CD4-positive, alpha-beta T cell (primary cell): ENCODE results near the gene ZPBP. TPM values are rescaled to one million over a fixed set of nuclear protein-coding genes. Genes with fewer than 3 reads are reported as not detected.

ENCODE experiments used
- ATAC-seq: fragments of 200-7000 bp; cut with Tn5 transposase; one replicate; pipeline ENCODE4 v1.10.0; 2022; ENCODE audit warnings: mild to moderate bottlenecking; ENCODE audit not compliant: poor library complexity
- CTCF ChIA-PET: fragments of 350-600 bp; sonication (Branson Sonifier 250); formaldehyde crosslinking; loops from one replicate; lab custom pipeline; 2021; ENCODE audit warnings: antibody characterized with exemption, inconsistent platforms; lab: Charles Lee
- POLR2A ChIA-PET: fragments of 350-600 bp; sonication (Branson Sonifier 250); formaldehyde crosslinking; loops from one replicate; lab custom pipeline; 2021; ENCODE audit warnings: antibody characterized with exemption, inconsistent platforms; lab: Charles Lee
- DNase-seq, 14 experiments: peaks; one replicate each; pipeline ENCODE4 v3.0.0-alpha.2; 2013 to 2020; ENCODE audit warnings: mixed read lengths in 2 of 14
- H3K27ac ChIP-seq, 2 donors: one replicate each; pipeline versions ENCODE4 v1.5.1 to v1.7.0; 2013; ENCODE audit warnings: low read length in 2 of 2, low read depth in 1 of 2, mild to moderate bottlenecking in 1 of 2
- H3K27me3 ChIP-seq, 2 experiments: 1 replicate in 1 of 2; 2 replicates in 1 of 2; pipeline versions ENCODE4 v1.6.1 to v1.7.0; 2013; ENCODE audit warnings: low read length in 2 of 2, control low read depth in 1 of 2, mild to moderate bottlenecking in 1 of 2, moderate library complexity in 1 of 2; ENCODE audit not compliant: insufficient read depth in 2 of 2, control insufficient read depth in 1 of 2
- H3K36me3 ChIP-seq: one replicate; pipeline ENCODE4 v1.6.1; 2013; ENCODE audit warnings: low read length, control low read depth; ENCODE audit not compliant: insufficient read depth
- H3K4me1 ChIP-seq: one replicate; pipeline ENCODE4 v1.6.1; 2013; ENCODE audit warnings: low read length, control low read depth; ENCODE audit not compliant: insufficient read depth
- H3K4me3 ChIP-seq: one replicate; pipeline ENCODE4 v1.5.1; 2013; ENCODE audit warnings: mild to moderate bottlenecking, low read length, moderate library complexity
- H3K9me3 ChIP-seq, 2 experiments: 1 replicate in 1 of 2; 2 replicates in 1 of 2; pipeline versions ENCODE4 v1.6.1 to v1.7.0; 2013; ENCODE audit warnings: low read length in 2 of 2, mild to moderate bottlenecking in 2 of 2, control low read depth in 1 of 2, moderate library complexity in 1 of 2; ENCODE audit not compliant: control insufficient read depth in 1 of 2, insufficient read depth in 1 of 2
- H3K27ac Mint-ChIP-seq: one replicate; pipeline ENCODE4 v1.8.0; 2020; ENCODE audit warnings: mixed read lengths
- H3K27me3 Mint-ChIP-seq: one replicate; pipeline ENCODE4 v1.8.0; 2021; ENCODE audit warnings: mixed read lengths
- H3K36me3 Mint-ChIP-seq: one replicate; pipeline ENCODE4 v1.8.0; 2021; ENCODE audit warnings: low read depth, mixed read lengths
- H3K4me1 Mint-ChIP-seq: one replicate; pipeline ENCODE4 v1.8.0; 2021; ENCODE audit warnings: low read depth, mixed read lengths
- H3K4me3 Mint-ChIP-seq: one replicate; pipeline ENCODE4 v1.8.0; 2020; ENCODE audit warnings: mild to moderate bottlenecking, mixed read lengths
- H3K9me3 Mint-ChIP-seq: one replicate; pipeline ENCODE4 v1.8.0; 2020; ENCODE audit warnings: mixed read lengths
- intact Hi-C, 2 experiments: fragments of 100-400 bp; cut with DNase I in 1 of 2; cut with micrococcal nuclease in 1 of 2; formaldehyde crosslinking; loops; one replicate each; pipeline versions ENCODE4 v1.15.1 to v1.9.0; 2023 to 2025; cut with DNase I, micrococcal nuclease
- total RNA-seq, 174 experiments: library from RNA in 2 of 174; stranded (reverse) in 2 of 174; gene quantifications; one replicate each; pipeline ENCODE4 v1.2.3 and lab custom pipeline; 2021 to 2026
- TF ChIP-seq, protein P1 (sequence below): fragments of 200-600 bp; IDR thresholded peaks from one replicate; pipeline ENCODE4 v1.8.0; 2022; ENCODE audit warnings: antibody characterized with exemption, mild to moderate bottlenecking

The ZPBP gene
- total RNA-seq, 2 experiments from 2014 or later = not detected

DNA sequence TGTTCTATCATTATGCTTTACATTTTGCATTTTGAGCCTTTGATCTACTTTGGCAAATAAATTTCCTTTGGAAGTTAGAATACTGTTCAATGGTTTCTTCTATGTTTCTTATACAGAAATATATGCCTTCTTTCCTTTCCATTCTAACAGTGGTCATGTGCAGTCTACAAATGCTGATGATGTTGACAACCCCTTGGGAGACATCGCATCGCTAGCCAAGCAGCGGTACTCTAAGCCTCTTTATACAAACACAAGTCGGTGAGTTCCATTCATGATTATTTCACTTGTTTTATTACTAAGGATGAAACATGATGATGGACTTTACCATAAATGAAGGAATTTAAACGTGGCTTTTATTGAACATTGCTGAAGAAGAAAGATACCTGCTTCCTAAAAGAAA, 48.1 kb upstream of the ZPBP start:
- Mint-ChIP-seq H3K9me3 (no peaks in the 10 kb centered on the region), H3K4me1 (peaks cover 20% of the 10 kb centered on the region), H3K36me3 (no peaks in the 10 kb centered on the region), H3K27me3 (no peaks in the 10 kb centered on the region), H3K4me3 (no peak overlapping the region), H3K27ac (no peak overlapping the region)
- Histone ChIP-seq H3K36me3 (no peaks in the 10 kb centered on the region), H3K9me3 (no peaks in the 10 kb centered on the region), H3K27me3 (no peaks in the 10 kb centered on the region), H3K4me1 (peaks cover 6% of the 10 kb centered on the region), H3K4me3 (no peak overlapping the region), H3K27ac (no peak overlapping the region)
- ATAC-seq = no peak
- POLR2A ChIA-PET = no interaction called here
- TF ChIP-seq, protein P1, sequence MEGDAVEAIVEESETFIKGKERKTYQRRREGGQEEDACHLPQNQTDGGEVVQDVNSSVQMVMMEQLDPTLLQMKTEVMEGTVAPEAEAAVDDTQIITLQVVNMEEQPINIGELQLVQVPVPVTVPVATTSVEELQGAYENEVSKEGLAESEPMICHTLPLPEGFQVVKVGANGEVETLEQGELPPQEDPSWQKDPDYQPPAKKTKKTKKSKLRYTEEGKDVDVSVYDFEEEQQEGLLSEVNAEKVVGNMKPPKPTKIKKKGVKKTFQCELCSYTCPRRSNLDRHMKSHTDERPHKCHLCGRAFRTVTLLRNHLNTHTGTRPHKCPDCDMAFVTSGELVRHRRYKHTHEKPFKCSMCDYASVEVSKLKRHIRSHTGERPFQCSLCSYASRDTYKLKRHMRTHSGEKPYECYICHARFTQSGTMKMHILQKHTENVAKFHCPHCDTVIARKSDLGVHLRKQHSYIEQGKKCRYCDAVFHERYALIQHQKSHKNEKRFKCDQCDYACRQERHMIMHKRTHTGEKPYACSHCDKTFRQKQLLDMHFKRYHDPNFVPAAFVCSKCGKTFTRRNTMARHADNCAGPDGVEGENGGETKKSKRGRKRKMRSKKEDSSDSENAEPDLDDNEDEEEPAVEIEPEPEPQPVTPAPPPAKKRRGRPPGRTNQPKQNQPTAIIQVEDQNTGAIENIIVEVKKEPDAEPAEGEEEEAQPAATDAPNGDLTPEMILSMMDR = no peak
- intact Hi-C loops = loop anchor here (1.0 to 5.0 kb wide), 4 partner anchors 126 to 536 kb away; partner anchors contain the start of gene IKZF1 (in 1 of the 2)
- CTCF ChIA-PET = interaction anchor here (2.0 kb wide), 1 partner anchor 277 kb away, joined by 12 read pairs; no protein-coding TSS in a partner anchor
- no peak for DNase-seq

DNA sequence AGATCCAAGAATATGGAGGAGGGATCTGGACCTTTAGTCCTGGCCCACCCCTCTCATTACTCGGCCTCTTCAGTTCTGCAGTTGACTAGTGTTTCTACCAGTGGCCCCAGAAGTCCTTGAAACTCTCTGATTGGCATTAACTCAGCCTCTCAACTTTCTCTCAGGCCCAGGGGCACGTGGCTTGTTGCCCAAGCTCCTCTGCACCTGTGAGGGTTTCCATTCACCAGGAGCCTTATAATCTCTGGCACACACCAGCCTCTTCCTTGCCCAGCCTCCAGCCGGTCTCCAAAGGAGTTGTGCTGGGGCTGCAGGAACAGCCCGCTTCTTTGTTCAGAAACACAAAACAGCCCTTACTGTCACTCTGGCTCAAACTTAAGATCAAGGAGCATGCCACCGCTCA, 47.6 kb upstream of the ZPBP start:
- Mint-ChIP-seq H3K36me3 (no peaks in the 10 kb centered on the region), H3K27ac (no peak overlapping the region), H3K4me1 (peaks cover 16% of the 10 kb centered on the region), H3K27me3 (no peaks in the 10 kb centered on the region), H3K4me3 (no peak overlapping the region), H3K9me3 (no peaks in the 10 kb centered on the region)
- Histone ChIP-seq H3K4me1 (peaks cover 2% of the 10 kb centered on the region), H3K27me3 (no peaks in the 10 kb centered on the region), H3K36me3 (no peaks in the 10 kb centered on the region), H3K4me3 (no peak overlapping the region), H3K9me3 (no peaks in the 10 kb centered on the region), H3K27ac (no peak overlapping the region)
- DNase-seq = no peak
- ATAC-seq = no peak
- ChIA-PET POLR2A (no interaction called here), CTCF (no interaction called here)
- intact Hi-C loops = loop anchor here (1.0 to 5.0 kb wide), 4 partner anchors 127 to 537 kb away; partner anchors contain the start of gene IKZF1 (in 1 of the 2)
- TF ChIP-seq, protein P1 = no peak

DNA sequence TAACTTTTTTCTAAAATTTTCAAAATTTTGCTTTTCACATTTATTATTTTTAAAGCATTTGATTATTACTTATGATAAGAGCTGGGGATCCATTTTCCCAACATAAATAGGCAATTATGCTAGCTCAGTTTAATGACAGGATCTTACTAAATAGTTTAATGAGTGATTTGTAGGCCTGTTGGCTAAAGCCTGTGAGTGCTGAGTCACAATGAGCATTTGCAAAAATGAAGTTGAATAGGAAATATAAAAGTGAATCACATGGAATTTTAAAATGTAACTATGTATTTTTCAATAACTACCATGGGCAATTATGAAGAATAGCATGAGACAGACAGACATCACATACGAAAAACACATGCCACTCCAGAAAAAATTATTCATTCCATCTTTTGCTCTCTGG, 45.1 kb upstream of the ZPBP start:
- CTCF ChIA-PET = no interaction called here
- TF ChIP-seq, protein P1 = no peak
- Mint-ChIP-seq H3K4me3 (no peak overlapping the region), H3K36me3 (no peaks in the 10 kb centered on the region), H3K9me3 (no peaks in the 10 kb centered on the region), H3K27me3 (no peaks in the 10 kb centered on the region), H3K4me1 (peaks cover 9% of the 10 kb centered on the region), H3K27ac (no peak overlapping the region)
- Histone ChIP-seq H3K4me1 (no peaks in the 10 kb centered on the region), H3K27me3 (no peaks in the 10 kb centered on the region), H3K4me3 (no peak overlapping the region), H3K27ac (no peak overlapping the region), H3K36me3 (no peaks in the 10 kb centered on the region), H3K9me3 (no peaks in the 10 kb centered on the region)
- intact Hi-C loops = no loop called here
- ATAC-seq = no peak
- no peak for DNase-seq
- POLR2A ChIA-PET = no interaction called here
